ENCODE measurements around the gene ADGRA1. TPM values are rescaled to one million over a fixed set of nuclear protein-coding genes. Genes with fewer than 3 reads are reported as not detected.

ADGRA1 gene
- total and polyA plus RNA-seq, 2 of the 8 experiments (the other 6 are each of a cell fraction or from before 2014, with no cell fraction given): 0.17 to 0.21 TPM

DNA sequence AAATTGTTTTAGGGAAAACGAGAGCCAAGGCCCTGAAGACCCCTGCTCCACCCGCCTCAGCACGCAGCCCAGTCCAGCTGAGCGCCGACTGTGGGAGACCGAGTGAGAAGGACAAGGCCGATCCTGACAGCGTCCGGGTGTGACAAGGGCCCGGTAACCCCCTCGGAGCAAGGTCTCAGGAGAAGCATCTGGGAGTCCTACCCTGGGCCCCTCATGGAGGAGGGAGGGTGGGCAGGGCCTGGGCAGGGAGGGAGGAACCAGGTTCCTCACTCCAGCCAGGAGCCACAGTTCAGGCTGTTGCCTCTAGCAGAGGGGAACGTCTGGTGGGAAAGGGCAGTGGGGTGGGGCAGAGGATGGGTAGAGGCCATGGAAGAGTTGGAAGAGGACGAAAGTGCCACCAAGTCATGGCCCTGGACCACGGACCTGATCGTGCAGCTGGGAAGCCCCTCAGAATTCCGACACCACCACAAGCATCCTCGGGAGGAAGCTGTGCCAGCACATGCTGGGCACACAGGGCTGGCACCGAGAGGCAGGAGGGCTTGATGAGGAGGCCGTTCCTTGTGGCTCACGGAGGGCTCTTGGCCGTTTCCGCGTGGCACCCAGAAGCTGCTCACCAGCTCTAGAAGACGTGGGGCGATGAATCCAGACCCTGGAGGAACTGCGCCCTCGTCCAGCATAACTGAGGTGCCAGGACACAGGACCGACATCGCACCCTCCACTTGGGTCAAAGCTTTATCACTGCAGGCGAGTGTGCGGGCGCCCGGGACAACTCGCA is 70.1 kb downstream of the ADGRA1 start (continued):
- TF ChIP-seq CHD7 (IDR thresholded peaks at IDR 0.05; ENCODE audit: insufficient replicate concordance, low read length): no peak
- no peak for TF ChIP-seq BACH1 (IDR thresholded peaks at IDR 0.05; ENCODE audit: low read length)
- no peak for TF ChIP-seq CHD2 (IDR thresholded peaks at IDR 0.05; ENCODE audit: low read length)
- TF ChIP-seq, protein P1, sequence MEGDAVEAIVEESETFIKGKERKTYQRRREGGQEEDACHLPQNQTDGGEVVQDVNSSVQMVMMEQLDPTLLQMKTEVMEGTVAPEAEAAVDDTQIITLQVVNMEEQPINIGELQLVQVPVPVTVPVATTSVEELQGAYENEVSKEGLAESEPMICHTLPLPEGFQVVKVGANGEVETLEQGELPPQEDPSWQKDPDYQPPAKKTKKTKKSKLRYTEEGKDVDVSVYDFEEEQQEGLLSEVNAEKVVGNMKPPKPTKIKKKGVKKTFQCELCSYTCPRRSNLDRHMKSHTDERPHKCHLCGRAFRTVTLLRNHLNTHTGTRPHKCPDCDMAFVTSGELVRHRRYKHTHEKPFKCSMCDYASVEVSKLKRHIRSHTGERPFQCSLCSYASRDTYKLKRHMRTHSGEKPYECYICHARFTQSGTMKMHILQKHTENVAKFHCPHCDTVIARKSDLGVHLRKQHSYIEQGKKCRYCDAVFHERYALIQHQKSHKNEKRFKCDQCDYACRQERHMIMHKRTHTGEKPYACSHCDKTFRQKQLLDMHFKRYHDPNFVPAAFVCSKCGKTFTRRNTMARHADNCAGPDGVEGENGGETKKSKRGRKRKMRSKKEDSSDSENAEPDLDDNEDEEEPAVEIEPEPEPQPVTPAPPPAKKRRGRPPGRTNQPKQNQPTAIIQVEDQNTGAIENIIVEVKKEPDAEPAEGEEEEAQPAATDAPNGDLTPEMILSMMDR (IDR thresholded peaks at IDR 0.05; ENCODE audit: control extremely low read depth in 1 of 3, insufficient read depth in 1 of 3, low read depth in 1 of 3, low read length in 3 of 3): no peak
- no peak for TF ChIP-seq KDM5A (IDR thresholded peaks at IDR 0.05; ENCODE audit: low read length)
- TF ChIP-seq SP2 (IDR thresholded peaks at IDR 0.05; ENCODE audit: low read length): no peak
- TF ChIP-seq MAFK (IDR thresholded peaks at IDR 0.05; ENCODE audit: low read depth, low read length): no peak
- TF ChIP-seq SP1 (IDR thresholded peaks at IDR 0.05; ENCODE audit: low read depth, low read length): no peak
